ENCODE results near the gene GALNT18.

DNA sequence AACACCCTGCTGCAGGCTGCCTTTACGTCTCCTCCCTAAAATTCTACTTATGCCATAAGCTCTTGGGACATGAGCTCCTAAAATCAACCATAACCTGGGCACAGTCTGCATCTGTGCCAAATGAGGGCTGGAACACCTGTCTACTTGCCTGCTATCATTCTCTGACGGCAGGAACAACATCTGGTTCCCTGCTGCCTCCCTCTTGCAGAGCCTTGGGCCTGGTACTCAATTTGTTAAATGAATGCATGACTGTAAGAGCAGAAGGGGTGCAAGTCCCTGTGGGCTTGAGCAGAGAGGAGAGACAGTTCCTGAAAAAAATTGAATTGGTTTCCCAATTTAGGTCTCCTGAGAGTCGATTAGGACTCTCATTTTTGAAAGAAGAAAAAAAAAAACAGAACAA, 202.1 kb downstream of the GALNT18 start:
- no peak for TF ChIP-seq POLR2A (IDR thresholded peaks at IDR 0.05)
- TF ChIP-seq, protein P1, sequence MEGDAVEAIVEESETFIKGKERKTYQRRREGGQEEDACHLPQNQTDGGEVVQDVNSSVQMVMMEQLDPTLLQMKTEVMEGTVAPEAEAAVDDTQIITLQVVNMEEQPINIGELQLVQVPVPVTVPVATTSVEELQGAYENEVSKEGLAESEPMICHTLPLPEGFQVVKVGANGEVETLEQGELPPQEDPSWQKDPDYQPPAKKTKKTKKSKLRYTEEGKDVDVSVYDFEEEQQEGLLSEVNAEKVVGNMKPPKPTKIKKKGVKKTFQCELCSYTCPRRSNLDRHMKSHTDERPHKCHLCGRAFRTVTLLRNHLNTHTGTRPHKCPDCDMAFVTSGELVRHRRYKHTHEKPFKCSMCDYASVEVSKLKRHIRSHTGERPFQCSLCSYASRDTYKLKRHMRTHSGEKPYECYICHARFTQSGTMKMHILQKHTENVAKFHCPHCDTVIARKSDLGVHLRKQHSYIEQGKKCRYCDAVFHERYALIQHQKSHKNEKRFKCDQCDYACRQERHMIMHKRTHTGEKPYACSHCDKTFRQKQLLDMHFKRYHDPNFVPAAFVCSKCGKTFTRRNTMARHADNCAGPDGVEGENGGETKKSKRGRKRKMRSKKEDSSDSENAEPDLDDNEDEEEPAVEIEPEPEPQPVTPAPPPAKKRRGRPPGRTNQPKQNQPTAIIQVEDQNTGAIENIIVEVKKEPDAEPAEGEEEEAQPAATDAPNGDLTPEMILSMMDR (IDR thresholded peaks at IDR 0.05), result no peak

Data from body of pancreas (tissue), 4 donors.